SH-SY5Y (cell line): Measurements from ENCODE around the gene TP53BP1.

Experiments used
- GATA2 ChIP-seq: IDR thresholded peaks from 2 replicates; pipeline ENCODE4 v1.6.1; 2011; ENCODE audit warnings: mild to moderate bottlenecking, low read depth, low read length
- GATA3 ChIP-seq: IDR thresholded peaks from 2 replicates; pipeline ENCODE4 v1.6.1; 2011; ENCODE audit warnings: low read depth, mild to moderate bottlenecking, low read length, moderate library complexity

GRCh38 chr15:43515741-43516140, 22.8 kb upstream of the TP53BP1 start:
- no peak for TF ChIP-seq GATA2
- no peak for TF ChIP-seq GATA3
